Measurements from ENCODE around the gene SLC25A52.
"Not testable (repeated sequence)": the region's sequence is repeated elsewhere in the genome, so short reads cannot be mapped to it uniquely, and the experiment has no call there.

Gene SLC25A52

GRCh38 chr18:31739651-31740050 lies 21.0 kb downstream of the SLC25A52 start:
- DNase-seq, result no peak

GRCh38 chr18:31738460-31739407 lies 21.9 kb downstream of the SLC25A52 start:
- no peak for DNase-seq

GRCh38 chr18:31736630-31737029 lies 24.1 kb downstream of the SLC25A52 start:
- DNase-seq, result no peak

GRCh38 chr18:31731628-31732027 lies 29.1 kb downstream of the SLC25A52 start:
- DNase-seq, result no peak

- not testable (repeated sequence) for DNase-seq
These were observed 31.5 kb downstream of the SLC25A52 start for GRCh38 chr18:31729196-31729595.

GRCh38 chr18:31723990-31724711 lies 36.5 kb downstream of the SLC25A52 start:
- DNase-seq, result no peak

GRCh38 chr18:31723639-31723989 lies 37.1 kb downstream of the SLC25A52 start:
- DNase-seq, result no peak

GRCh38 chr18:31722369-31722957 lies 38.2 kb downstream of the SLC25A52 start:
- peak; percentile 67 for DNase-seq

GRCh38 chr18:31721601-31722000 lies 39.1 kb downstream of the SLC25A52 start:
- no peak for DNase-seq

- DNase-seq, result no peak
These were observed 39.8 kb downstream of the SLC25A52 start for GRCh38 chr18:31720867-31721266.

GRCh38 chr18:31719363-31720006 lies 41.2 kb downstream of the SLC25A52 start:
- no peak for DNase-seq

- no peak for DNase-seq
These were observed 42.3 kb downstream of the SLC25A52 start for GRCh38 chr18:31718386-31718785.

- DNase-seq, result no peak
These were observed 44.3 kb downstream of the SLC25A52 start for GRCh38 chr18:31716362-31716761.

- DNase-seq, result no peak
These were observed 49.1 kb downstream of the SLC25A52 start for GRCh38 chr18:31711365-31712172.

- no peak for DNase-seq
These were observed 49.9 kb downstream of the SLC25A52 start for GRCh38 chr18:31710826-31711225.

Measured in 8988T (cell line).